ENCODE measurements around the gene TOMM40L.
A peak's percentile ranks its signal among the peaks of the same experiment; 100 is the strongest.

The TOMM40L gene

GRCh38 chr1:161225534-161226319 is at the start of gene TOMM40L:
TSS of gene TOMM40L (plus strand) at chr1:161226060. CDS start at chr1:161226490, 430 bp downstream.
- DNase-seq (ENCODE audit: extremely low spot score, insufficient read length, low read depth): peak; percentile 87

GRCh38 chr1:161176468-161177111 is 49.3 kb upstream of the TOMM40L start:
- DNase-seq (ENCODE audit: extremely low spot score, insufficient read length, low read depth) (no peak), FAIRE-seq (no peak)

More at GRCh38 chr1:161225534-161226319, at the start of gene TOMM40L:
- peak; percentile 99 for FAIRE-seq

DNA sequence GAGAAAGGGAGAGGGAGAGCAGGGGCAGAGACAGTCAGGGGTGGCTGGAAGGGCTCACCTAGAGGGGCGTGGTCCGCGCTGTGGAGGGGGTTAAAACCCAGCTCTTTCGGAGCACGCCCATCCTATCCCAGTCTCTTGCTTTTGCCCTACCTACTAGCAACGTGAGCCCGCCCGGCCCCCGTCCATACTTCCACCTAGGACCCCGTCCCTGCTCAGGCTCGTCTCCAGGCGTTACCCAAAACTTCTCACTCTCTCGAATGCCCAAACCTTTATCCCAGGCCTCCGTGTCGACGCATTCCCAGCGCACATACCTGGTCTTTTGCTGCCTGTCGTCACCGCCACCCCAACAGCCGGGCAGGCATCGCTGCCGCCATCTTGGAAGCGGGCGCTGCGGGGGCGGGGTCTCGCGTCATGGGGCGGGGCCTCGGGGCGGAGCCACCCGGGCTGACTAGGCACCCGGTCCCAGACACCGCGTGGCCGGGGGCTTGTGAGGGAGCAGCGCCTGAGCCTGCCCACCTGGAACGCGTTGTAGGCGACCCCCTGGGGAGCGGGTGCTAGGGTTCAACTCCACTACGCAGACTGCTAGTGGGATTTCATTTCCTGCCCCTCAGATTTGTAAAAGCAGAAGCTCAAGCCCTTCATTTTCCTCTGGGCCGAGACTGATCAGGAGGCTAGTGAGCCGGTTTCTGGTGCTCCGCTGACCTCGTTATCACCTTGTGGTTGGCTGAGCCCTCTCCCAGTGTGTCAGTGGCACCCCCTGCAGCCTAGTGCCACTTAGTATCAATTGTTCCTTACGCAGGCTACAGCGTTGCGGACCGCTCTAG is 48.5 kb upstream of the TOMM40L start, which contains the start of gene B4GALT3:
TSS of gene B4GALT3 (minus strand) at position 396 of the 824 bp plus-strand sequence. CDS start 1,447 bp downstream, outside the sequence.
- DNase-seq (ENCODE audit: extremely low spot score, insufficient read length, low read depth) (peak; percentile 89), FAIRE-seq (peak; percentile 72)

DNA sequence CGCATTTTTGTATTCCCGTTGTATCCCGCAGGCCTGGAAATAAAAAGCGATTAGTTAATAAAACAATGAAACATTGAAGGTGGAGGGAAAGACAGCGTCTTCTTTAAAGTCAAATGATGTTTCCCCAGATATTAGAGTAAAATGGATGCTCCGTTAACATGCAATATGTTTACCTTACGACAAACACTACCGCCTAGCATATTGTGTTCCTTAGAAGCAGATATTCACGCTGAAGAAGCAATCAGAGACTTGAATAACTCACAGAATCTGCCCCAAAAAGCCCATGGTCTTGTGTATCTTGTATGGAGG is 48.0 kb upstream of the TOMM40L start:
- FAIRE-seq (no peak), DNase-seq (ENCODE audit: extremely low spot score, insufficient read length, low read depth) (no peak)

DNA sequence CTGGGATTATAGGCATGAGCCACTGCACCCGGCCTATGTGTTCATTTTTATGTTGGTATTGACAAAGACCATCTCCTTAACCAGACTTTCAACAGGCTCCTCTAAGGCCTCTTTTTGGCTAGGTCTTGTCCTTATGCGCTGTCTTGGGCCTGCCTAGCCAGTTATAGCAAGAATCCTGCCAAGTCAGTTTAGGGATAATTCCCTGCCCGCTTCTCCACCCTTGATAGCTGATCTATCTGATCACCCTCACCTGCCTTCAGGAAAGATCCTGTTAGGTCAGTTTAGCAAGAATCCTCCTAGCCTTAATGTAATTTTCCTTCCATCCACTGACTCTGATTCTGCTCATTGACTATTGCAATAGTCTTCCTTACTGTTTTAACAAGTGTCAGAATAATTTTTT is 46.2 kb upstream of the TOMM40L start:
- no peak for DNase-seq (ENCODE audit: extremely low spot score, insufficient read length, low read depth)
- FAIRE-seq: no peak

DNA sequence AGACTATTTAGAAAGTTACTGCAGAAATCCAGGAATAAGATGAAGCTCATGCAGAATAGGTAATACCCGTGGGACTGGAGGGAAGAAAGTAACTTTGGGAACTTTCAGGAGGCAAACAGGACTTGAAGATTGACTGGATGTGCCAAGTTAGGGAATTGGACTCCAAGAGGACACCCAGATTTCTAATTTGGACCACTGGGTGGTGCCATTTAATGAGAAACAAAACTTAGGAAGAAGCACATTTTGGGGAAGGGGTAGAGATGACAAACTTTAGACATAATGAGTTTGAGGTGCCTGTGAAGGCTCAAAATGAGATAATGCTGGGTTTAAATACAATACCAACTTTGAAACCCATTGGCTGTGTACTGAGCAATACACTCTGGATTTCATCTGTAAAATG is 45.2 kb upstream of the TOMM40L start:
- no peak for FAIRE-seq

GRCh38 chr1:161182214-161182613 is 43.6 kb upstream of the TOMM40L start:
- FAIRE-seq (peak; percentile 94), DNase-seq (ENCODE audit: extremely low spot score, insufficient read length, low read depth) (peak; percentile 30)

More for the DNA sequence above, 45.2 kb upstream of the TOMM40L start:
- no peak for DNase-seq (ENCODE audit: extremely low spot score, insufficient read length, low read depth)

- peak; percentile 75 for DNase-seq (ENCODE audit: extremely low spot score, insufficient read length, low read depth)
- FAIRE-seq: peak; percentile 98
Observed at GRCh38 chr1:161185282-161185682, 40.6 kb upstream of the TOMM40L start.

GRCh38 chr1:161185732-161186311 is 40.0 kb upstream of the TOMM40L start:
- no peak for DNase-seq (ENCODE audit: extremely low spot score, insufficient read length, low read depth)
- FAIRE-seq: no peak

DNA sequence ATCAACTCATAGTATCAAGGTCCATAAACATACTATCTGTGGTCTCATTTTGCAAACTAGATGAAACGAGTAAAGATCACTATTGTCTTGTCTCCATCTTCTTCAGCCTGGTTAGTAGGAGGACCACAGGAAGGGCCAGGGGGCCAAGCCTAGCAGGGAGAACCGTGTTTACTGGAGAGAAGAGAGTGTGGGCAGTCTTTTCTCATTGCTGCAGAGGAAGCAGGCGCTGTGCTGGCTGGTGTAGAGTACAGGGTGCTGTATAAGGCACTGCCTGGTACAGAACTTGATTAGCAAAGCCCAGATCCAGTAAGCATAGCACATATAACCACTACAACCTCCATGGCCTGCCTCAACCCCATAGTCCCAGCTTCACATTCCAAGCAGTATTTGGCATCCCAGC is 38.5 kb upstream of the TOMM40L start:
- no peak for FAIRE-seq

DNA sequence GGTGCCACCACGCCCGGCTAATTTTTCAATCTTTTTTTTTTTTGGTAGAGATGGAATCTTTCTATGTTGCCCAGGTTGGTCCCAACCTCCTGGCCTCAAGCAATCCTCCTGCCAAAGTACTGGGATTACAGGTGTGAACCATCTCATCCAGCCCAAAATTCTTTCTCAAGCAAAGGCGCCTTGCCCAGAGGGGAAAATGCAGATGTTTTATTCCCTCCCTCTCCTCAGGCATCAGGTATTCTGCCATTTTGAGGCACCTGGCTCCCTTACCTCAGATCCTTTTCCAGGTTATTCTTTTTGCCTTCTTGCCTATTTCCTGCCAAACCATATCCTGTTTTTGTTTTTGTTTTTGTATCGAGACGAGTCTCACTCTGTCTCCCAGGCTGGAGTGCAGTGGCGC is 37.5 kb upstream of the TOMM40L start:
- FAIRE-seq (no peak), DNase-seq (ENCODE audit: extremely low spot score, insufficient read length, low read depth) (no peak)

More for the DNA sequence above, 38.5 kb upstream of the TOMM40L start:
- DNase-seq (ENCODE audit: extremely low spot score, insufficient read length, low read depth): no peak

- FAIRE-seq (no peak), DNase-seq (ENCODE audit: extremely low spot score, insufficient read length, low read depth) (no peak)
Observed at GRCh38 chr1:161189036-161189435, 36.8 kb upstream of the TOMM40L start.

DNA sequence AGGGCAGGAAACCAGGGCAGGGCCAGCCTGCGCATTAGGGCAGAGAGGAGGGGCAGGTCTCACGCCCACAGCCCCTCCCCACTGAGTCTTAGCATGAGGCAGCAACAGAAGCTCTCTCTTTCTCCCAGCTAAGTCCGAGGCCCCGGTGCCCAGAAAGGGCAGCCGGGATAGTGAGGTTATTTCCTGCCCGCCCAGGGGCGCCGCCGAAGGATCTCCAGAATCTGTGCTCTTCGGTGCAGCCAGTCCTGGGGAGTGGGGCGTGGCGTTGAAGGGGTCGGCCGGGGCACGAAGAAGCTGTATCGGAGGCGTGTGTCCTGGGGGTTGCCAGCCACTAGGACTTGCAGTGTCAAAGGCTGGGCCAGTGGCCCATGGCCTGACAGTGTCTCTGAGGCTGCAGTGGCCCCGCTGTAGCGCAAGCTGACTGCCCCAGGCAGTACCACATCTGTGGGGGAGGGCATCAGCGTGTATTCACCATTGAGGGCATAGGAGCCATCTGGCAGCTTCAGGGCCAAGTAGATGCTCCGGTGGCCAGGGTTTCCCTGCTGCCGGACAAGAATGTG is 34.8 kb upstream of the TOMM40L start:
- no peak for DNase-seq (ENCODE audit: extremely low spot score, insufficient read length, low read depth)
- FAIRE-seq: no peak

DNA sequence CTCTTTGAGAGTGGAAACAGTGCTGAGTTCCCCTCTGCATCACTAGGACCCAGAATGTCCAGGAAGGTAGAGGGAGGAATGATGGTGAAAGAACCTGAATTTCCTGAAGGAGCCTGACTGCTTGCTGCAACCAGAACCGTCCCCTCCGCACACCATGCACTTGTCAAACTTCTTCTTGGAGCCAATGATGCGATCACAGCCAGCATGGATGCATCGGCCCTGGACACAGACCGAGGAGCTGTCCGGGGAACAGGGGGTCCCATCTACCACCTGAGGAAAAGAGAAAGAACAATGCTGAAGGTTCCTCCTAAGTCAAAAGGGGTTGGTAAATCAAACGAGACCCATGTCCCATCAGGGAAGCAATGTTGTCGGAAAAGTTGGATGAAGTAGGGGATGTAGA is 33.9 kb upstream of the TOMM40L start:
- DNase-seq (ENCODE audit: extremely low spot score, insufficient read length, low read depth) (no peak), FAIRE-seq (no peak)

GRCh38 chr1:161192476-161193465 is 33.1 kb upstream of the TOMM40L start:
- no peak for DNase-seq (ENCODE audit: extremely low spot score, insufficient read length, low read depth)
- FAIRE-seq: peak; percentile 90

DNA sequence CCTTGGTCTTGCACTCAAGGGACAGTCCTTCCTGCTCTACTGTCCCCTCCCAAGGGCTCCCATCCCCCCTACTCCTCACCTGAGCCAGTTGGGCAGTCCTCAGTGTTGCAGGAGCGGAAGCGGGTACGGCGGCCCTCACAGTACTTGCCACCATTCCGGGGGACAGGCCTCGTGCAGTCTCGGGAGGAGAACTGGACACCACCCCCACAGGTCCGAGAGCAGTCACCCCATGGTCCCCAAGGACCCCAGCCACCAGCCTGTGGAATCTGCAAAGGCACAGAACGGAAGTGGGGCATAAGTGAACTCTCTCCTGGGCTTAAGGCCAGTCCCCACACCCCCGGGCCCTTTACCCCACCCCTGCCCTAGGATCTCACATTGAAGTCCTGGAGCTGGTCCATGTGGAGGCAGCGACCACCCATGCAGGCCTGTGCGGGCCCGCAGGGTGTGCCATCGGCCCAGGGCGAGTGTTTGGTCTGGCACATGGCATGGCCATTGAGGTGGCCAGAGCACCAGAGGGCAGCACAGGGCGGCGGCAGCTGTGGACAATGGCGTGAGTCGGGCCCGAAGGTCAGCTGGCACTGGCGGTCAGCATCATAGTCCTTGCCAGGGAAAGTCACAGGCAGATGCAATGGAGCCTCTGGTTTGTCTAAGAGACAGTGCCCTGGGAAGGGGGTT is 32.2 kb upstream of the TOMM40L start:
- FAIRE-seq (no peak), DNase-seq (ENCODE audit: extremely low spot score, insufficient read length, low read depth) (no peak)

- peak; percentile 86 for FAIRE-seq
- DNase-seq (ENCODE audit: extremely low spot score, insufficient read length, low read depth): no peak
Observed at GRCh38 chr1:161195171-161195570, 30.7 kb upstream of the TOMM40L start.

- no peak for FAIRE-seq
- DNase-seq (ENCODE audit: extremely low spot score, insufficient read length, low read depth): no peak
Observed at GRCh38 chr1:161196111-161196510, 29.7 kb upstream of the TOMM40L start.

All from GM18507 (cell line).